ENCODE measurements around the gene SLC16A12.

- TF ChIP-seq, protein P1, sequence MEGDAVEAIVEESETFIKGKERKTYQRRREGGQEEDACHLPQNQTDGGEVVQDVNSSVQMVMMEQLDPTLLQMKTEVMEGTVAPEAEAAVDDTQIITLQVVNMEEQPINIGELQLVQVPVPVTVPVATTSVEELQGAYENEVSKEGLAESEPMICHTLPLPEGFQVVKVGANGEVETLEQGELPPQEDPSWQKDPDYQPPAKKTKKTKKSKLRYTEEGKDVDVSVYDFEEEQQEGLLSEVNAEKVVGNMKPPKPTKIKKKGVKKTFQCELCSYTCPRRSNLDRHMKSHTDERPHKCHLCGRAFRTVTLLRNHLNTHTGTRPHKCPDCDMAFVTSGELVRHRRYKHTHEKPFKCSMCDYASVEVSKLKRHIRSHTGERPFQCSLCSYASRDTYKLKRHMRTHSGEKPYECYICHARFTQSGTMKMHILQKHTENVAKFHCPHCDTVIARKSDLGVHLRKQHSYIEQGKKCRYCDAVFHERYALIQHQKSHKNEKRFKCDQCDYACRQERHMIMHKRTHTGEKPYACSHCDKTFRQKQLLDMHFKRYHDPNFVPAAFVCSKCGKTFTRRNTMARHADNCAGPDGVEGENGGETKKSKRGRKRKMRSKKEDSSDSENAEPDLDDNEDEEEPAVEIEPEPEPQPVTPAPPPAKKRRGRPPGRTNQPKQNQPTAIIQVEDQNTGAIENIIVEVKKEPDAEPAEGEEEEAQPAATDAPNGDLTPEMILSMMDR (IDR thresholded peaks at IDR 0.05; ENCODE audit: low read depth, low read length, missing input control): no peak
- TF ChIP-seq RAD21 (IDR thresholded peaks at IDR 0.05) (no peak), MAX (IDR thresholded peaks at IDR 0.05) (no peak), EGR1 (IDR thresholded peaks at IDR 0.05; ENCODE audit: low read depth in 2 of 2) (no peak), RXRA (IDR thresholded peaks at IDR 0.05) (no peak), SP1 (IDR thresholded peaks at IDR 0.05) (no peak), REST (IDR thresholded peaks at IDR 0.05) (no peak), FOXA1 (IDR thresholded peaks at IDR 0.05) (no peak), TAF1 (conservative IDR thresholded peaks at IDR 0.05) (no peak), YY1 (IDR thresholded peaks at IDR 0.05) (no peak), JUND (IDR thresholded peaks at IDR 0.05) (no peak), GABPA (IDR thresholded peaks at IDR 0.05 in 1 of 2, conservative IDR thresholded peaks at IDR 0.05 in 1 of 2) (no peak)
- TF ChIP-seq, protein P2, sequence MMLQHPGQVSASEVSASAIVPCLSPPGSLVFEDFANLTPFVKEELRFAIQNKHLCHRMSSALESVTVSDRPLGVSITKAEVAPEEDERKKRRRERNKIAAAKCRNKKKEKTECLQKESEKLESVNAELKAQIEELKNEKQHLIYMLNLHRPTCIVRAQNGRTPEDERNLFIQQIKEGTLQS (IDR thresholded peaks at IDR 0.05): no peak
- TF ChIP-seq, protein P3, sequence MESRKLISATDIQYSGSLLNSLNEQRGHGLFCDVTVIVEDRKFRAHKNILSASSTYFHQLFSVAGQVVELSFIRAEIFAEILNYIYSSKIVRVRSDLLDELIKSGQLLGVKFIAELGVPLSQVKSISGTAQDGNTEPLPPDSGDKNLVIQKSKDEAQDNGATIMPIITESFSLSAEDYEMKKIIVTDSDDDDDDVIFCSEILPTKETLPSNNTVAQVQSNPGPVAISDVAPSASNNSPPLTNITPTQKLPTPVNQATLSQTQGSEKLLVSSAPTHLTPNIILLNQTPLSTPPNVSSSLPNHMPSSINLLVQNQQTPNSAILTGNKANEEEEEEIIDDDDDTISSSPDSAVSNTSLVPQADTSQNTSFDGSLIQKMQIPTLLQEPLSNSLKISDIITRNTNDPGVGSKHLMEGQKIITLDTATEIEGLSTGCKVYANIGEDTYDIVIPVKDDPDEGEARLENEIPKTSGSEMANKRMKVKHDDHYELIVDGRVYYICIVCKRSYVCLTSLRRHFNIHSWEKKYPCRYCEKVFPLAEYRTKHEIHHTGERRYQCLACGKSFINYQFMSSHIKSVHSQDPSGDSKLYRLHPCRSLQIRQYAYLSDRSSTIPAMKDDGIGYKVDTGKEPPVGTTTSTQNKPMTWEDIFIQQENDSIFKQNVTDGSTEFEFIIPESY (IDR thresholded peaks at IDR 0.05): no peak
Observed at GRCh38 chr10:89523274-89523673, 12.1 kb downstream of the SLC16A12 start.

Measured in liver (tissue), 3 donors.